Measurements from ENCODE around the gene RPS6KA1. TPM values are rescaled to one million over a fixed set of nuclear protein-coding genes. Genes with fewer than 3 reads are reported as not detected.
A peak's percentile ranks its signal among the peaks of the same experiment; 100 is the strongest.

RPS6KA1 gene
- total and polyA plus RNA-seq, 2 of the 13 experiments (the other 11 are each of a cell fraction or from before 2014, with no cell fraction given), result 19.6 to 24.2 TPM

GRCh38 chr1:26535201-26535600, 5.6 kb downstream of the RPS6KA1 start:
- ATAC-seq (no peak), FAIRE-seq (no peak), DNase-seq (ENCODE audit: low spot score) (no peak)
- peaks cover 0 to 11% of the 10 kb centered on the region in 2 experiments; a peak in 1 of 5 replicates for H3K36me3 ChIP-seq (replicated peaks in 1 of 2; ENCODE audit: control insufficient read depth in 1 of 2, insufficient read depth in 2 of 2, low read length in 2 of 2)
- no peaks in the 10 kb centered on the region for H3K9me3 ChIP-seq (ENCODE audit: low read length)
- in situ Hi-C loops (cut with HindIII; ENCODE audit: extremely low pct_ligation_motif_present, low pct_unique_long_range_greater_than_20kb) (no loop called here), intact Hi-C loops (cut with micrococcal nuclease; ENCODE audit: unreplicated experiment) (no loop called here)
- H3K4me3 ChIP-seq (replicated peaks in 1 of 3; ENCODE audit: insufficient read depth in 1 of 3, low read depth in 2 of 3, low read length in 3 of 3), result no peak overlapping the region
- no CpG with 5 or more reads among the region's 1 CpG for WGBS (ENCODE audit: low lambda C conversion rate)
- POLR2A ChIA-PET, result no interaction called here
- TF ChIP-seq CBX5 (CRISPR knock-in tag; IDR thresholded peaks at IDR 0.05; ENCODE audit: borderline replicate concordance) (0 out of 2 replicates have a peak, but pooled peaks have one; percentile 34), HNF4G (IDR thresholded peaks at IDR 0.05; ENCODE audit: borderline replicate concordance, low read depth, low read length) (peak; percentile 62; the same call in 1 of the 2 replicates), HNF4G (CRISPR knock-in tag; IDR thresholded peaks at IDR 0.05; ENCODE audit: borderline replicate concordance, low read depth) (no peak), ZNF563 (CRISPR knock-in tag; IDR thresholded peaks at IDR 0.05) (no peak), ZNF768 (CRISPR knock-in tag; IDR thresholded peaks at IDR 0.05) (peak; percentile 57), THYN1 (CRISPR knock-in tag; IDR thresholded peaks at IDR 0.05; ENCODE audit: borderline replicate concordance, low read depth) (no peak), ATF6 (CRISPR knock-in tag; conservative IDR thresholded peaks at IDR 0.05) (no peak), TFAP4 (IDR thresholded peaks at IDR 0.05; ENCODE audit: borderline replicate concordance, low read depth) (peak; percentile 88), KAT7 (CRISPR knock-in tag; IDR thresholded peaks at IDR 0.05; ENCODE audit: borderline replicate concordance) (no peak), ZNF414 (CRISPR knock-in tag; IDR thresholded peaks at IDR 0.05) (no peak), SRY (CRISPR knock-in tag; IDR thresholded peaks at IDR 0.05) (no peak), HNF4A (CRISPR knock-in tag; IDR thresholded peaks at IDR 0.05) (peak; percentile 81), ZBTB26 (CRISPR knock-in tag; IDR thresholded peaks at IDR 0.05; ENCODE audit: borderline replicate concordance) (peak; percentile 100), NCOR1 (IDR thresholded peaks at IDR 0.05; ENCODE audit: borderline replicate concordance, low read length) (0 out of 2 replicates have a peak, but pooled peaks have one; percentile 20)
- peaks cover 11% of the 10 kb centered on the region for H4K20me1 ChIP-seq (ENCODE audit: insufficient read depth, low read length)
- CTCF ChIA-PET (ENCODE audit: low intra/inter-chr PET ratio, low total read pairs), result no interaction called here
- H3K79me2 ChIP-seq (ENCODE audit: insufficient read depth, low read length), result peaks cover 21% of the 10 kb centered on the region
- H2AFZ ChIP-seq (ENCODE audit: low read length), result no peak overlapping the region
- BruUV-seq (replicated peaks), result no TSS peak
- H3K27me3 ChIP-seq (ENCODE audit: control insufficient read depth in 1 of 2, insufficient read depth in 2 of 2, low read length in 2 of 2), result no peaks in the 10 kb centered on the region; a peak in 1 of 5 replicates
- no peak overlapping the region for H3K9ac ChIP-seq (ENCODE audit: insufficient read depth, low read depth, low read length)
- H3K4me2 ChIP-seq (ENCODE audit: low read depth, low read length), result no peak overlapping the region
- H3K4me1 ChIP-seq (ENCODE audit: insufficient read depth, low read length), result peaks cover 62% of the 10 kb centered on the region
- H3K27ac ChIP-seq (ENCODE audit: extremely low read length, insufficient read depth, low read length), result no peak overlapping the region
